HL-60 (cell line): ENCODE measurements around the gene CSMD2.

Experiments used
- DNase-seq, 2 experiments: peaks; one replicate each; pipeline ENCODE4 v3.0.0-alpha.2; 2010 to 2020; ENCODE audit warnings: low read depth in 1 of 2, low spot score in 1 of 2
- H3K27ac ChIP-seq: fragments of 250-450 bp; sonication (Bioruptor Pico); replicated peaks from 2 replicates; pipeline ENCODE4 v1.5.1; 2020; ENCODE audit warnings: mild to moderate bottlenecking, moderate library complexity
- H3K27me3 ChIP-seq: fragments of 250-450 bp; sonication (Bioruptor Pico); 2 replicates; pipeline ENCODE4 v1.5.1; 2021; ENCODE audit warnings: mild to moderate bottlenecking, moderate library complexity; ENCODE audit not compliant: insufficient read depth, poor library complexity, severe bottlenecking
- H3K4me3 ChIP-seq: replicated peaks from 2 replicates; pipeline ENCODE4 v1.5.1; 2011; ENCODE audit warnings: mild to moderate bottlenecking, control low read depth, low read length; ENCODE audit not compliant: insufficient read depth
- GABPA ChIP-seq: IDR thresholded peaks from 2 replicates; pipeline ENCODE4 v1.6.1; 2012; ENCODE audit warnings: low read depth
- POLR2AphosphoS5 ChIP-seq: IDR thresholded peaks from 2 replicates; pipeline ENCODE4 v1.6.1; 2012; ENCODE audit warnings: low read depth
- SPI1 ChIP-seq: IDR thresholded peaks from 2 replicates; pipeline ENCODE4 v1.6.1; 2012; ENCODE audit warnings: low read depth, mild to moderate bottlenecking, borderline replicate concordance
- TF ChIP-seq, protein P1 (sequence below): IDR thresholded peaks from 2 replicates; pipeline ENCODE4 v1.6.1; 2012; ENCODE audit warnings: low read depth; ENCODE audit not compliant: insufficient replicate concordance
- TF ChIP-seq, protein P2 (sequence below): IDR thresholded peaks from one replicate; pipeline ENCODE4 v1.5.1; 2011; ENCODE audit warnings: low read length, control low read depth, inconsistent platforms; ENCODE audit not compliant: insufficient read depth

CSMD2 gene

DNA sequence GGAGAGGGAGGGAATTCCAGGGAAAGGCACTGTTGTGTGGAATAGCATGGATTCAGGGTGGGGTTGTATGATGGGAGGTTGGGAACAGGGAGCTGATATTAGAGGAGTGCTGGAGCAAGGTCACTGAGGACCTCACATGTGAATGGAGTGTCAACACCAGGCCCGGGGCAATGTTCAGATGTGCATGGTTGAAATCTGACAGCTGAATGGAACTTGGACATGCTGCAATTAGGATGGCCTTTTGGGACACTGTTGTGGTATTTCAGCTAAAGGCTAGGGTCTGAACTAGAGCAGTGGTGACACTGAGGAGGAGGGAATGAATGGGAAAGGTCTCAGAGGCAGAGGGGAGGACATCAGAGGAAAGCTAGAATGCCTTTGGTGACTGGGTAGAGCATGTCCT, 667.6 kb downstream of the CSMD2 start:
- Histone ChIP-seq H3K27me3 (no peaks in the 10 kb centered on the region), H3K27ac (no peak overlapping the region), H3K4me3 (no peak overlapping the region)
- DNase-seq: no peak
- TF ChIP-seq, protein P1, sequence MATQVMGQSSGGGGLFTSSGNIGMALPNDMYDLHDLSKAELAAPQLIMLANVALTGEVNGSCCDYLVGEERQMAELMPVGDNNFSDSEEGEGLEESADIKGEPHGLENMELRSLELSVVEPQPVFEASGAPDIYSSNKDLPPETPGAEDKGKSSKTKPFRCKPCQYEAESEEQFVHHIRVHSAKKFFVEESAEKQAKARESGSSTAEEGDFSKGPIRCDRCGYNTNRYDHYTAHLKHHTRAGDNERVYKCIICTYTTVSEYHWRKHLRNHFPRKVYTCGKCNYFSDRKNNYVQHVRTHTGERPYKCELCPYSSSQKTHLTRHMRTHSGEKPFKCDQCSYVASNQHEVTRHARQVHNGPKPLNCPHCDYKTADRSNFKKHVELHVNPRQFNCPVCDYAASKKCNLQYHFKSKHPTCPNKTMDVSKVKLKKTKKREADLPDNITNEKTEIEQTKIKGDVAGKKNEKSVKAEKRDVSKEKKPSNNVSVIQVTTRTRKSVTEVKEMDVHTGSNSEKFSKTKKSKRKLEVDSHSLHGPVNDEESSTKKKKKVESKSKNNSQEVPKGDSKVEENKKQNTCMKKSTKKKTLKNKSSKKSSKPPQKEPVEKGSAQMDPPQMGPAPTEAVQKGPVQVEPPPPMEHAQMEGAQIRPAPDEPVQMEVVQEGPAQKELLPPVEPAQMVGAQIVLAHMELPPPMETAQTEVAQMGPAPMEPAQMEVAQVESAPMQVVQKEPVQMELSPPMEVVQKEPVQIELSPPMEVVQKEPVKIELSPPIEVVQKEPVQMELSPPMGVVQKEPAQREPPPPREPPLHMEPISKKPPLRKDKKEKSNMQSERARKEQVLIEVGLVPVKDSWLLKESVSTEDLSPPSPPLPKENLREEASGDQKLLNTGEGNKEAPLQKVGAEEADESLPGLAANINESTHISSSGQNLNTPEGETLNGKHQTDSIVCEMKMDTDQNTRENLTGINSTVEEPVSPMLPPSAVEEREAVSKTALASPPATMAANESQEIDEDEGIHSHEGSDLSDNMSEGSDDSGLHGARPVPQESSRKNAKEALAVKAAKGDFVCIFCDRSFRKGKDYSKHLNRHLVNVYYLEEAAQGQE: no peak
- TF ChIP-seq, protein P2, sequence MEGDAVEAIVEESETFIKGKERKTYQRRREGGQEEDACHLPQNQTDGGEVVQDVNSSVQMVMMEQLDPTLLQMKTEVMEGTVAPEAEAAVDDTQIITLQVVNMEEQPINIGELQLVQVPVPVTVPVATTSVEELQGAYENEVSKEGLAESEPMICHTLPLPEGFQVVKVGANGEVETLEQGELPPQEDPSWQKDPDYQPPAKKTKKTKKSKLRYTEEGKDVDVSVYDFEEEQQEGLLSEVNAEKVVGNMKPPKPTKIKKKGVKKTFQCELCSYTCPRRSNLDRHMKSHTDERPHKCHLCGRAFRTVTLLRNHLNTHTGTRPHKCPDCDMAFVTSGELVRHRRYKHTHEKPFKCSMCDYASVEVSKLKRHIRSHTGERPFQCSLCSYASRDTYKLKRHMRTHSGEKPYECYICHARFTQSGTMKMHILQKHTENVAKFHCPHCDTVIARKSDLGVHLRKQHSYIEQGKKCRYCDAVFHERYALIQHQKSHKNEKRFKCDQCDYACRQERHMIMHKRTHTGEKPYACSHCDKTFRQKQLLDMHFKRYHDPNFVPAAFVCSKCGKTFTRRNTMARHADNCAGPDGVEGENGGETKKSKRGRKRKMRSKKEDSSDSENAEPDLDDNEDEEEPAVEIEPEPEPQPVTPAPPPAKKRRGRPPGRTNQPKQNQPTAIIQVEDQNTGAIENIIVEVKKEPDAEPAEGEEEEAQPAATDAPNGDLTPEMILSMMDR: no peak
- TF ChIP-seq SPI1 (no peak), POLR2AphosphoS5 (no peak), GABPA (no peak)

DNA sequence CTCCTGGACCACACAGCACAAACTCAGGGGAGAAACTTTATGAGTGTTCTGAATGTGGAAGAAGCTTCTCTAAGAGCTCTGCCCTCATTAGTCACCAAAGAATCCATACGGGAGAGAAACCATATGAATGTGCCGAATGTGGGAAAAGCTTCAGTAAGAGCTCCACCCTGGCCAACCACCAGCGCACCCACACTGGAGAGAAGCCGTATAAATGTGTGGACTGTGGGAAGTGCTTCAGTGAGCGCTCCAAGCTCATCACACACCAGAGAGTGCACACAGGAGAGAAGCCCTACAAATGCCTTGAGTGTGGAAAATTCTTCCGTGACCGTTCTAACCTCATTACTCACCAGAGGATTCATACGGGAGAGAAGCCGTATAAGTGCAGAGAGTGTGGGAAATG, 670.1 kb downstream of the CSMD2 start:
- Histone ChIP-seq H3K27ac (no peak overlapping the region), H3K27me3 (no peaks in the 10 kb centered on the region), H3K4me3 (no peak overlapping the region)
- no peak for DNase-seq
- TF ChIP-seq, protein P1: no peak
- TF ChIP-seq POLR2AphosphoS5: no peak

DNA sequence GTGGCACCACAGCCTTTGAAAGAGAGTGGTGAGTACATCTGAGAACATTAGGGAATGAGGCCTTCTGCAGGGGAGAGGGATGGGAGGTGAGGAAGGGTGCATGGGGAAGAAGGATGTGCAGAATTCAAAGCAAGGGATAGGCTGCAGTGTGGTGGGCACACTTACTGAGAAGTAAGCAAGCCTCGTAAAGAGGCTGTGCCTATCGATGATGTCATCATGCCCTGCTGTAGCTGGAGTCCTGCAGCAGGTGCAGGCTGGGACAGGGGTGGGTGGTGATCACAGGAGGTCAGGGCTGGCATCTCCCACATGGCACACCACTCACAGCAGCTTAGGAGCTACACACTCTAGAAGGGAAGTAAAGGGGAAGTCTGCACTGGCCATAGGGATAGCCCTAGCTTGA, 676.4 kb downstream of the CSMD2 start:
- DNase-seq: no peak
- no peaks in the 10 kb centered on the region for H3K27me3 ChIP-seq
- TF ChIP-seq POLR2AphosphoS5 (no peak), SPI1 (no peak), GABPA (no peak)
- TF ChIP-seq, protein P2: no peak
- TF ChIP-seq, protein P1: no peak
- no peak overlapping the region for H3K4me3 ChIP-seq
- H3K27ac ChIP-seq: no peak overlapping the region

DNA sequence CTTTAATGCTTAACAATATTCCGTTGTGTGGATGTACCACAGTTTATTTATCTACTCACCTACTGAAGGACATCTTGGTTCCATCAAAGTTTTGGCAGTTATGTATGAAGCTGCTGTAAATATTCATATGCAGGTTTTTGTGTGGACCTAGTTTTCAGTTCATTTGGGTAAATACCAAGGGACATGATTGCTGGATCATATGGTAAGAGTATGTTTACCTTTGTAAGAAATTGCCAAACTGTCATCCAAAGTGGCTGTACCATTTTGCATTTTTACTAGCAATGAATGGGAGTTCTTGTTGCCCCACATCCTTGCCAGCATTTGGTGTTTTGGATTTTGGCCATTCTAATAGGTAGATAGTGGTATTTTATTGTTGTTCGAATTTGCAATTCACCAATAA, 682.6 kb downstream of the CSMD2 start:
- DNase-seq: no peak
- Histone ChIP-seq H3K4me3 (no peak overlapping the region), H3K27ac (no peak overlapping the region), H3K27me3 (no peaks in the 10 kb centered on the region)
- TF ChIP-seq, protein P2: no peak
- no peak for TF ChIP-seq POLR2AphosphoS5
- TF ChIP-seq, protein P1: no peak
- no peak for TF ChIP-seq GABPA
- no peak for TF ChIP-seq SPI1
